Caki2 (cell line): ENCODE measurements around the gene FGFR2. TPM values are rescaled to one million over a fixed set of nuclear protein-coding genes. Genes with fewer than 3 reads are reported as not detected.

Experiments used
- DNase-seq: peaks from one replicate; pipeline ENCODE4 v3.0.0-alpha.2; 2015; ENCODE audit warnings: low read depth
- in situ Hi-C: cut with HindIII; loops from 2 replicates; pipeline ENCODE4 v1.10.0; 2016; ENCODE audit warnings: low sequenced_read_pairs, low pct_unique_long_range_greater_than_20kb, mixed read lengths
- total RNA-seq: library from RNA; depleted of rRNA; stranded (reverse); fragments of >200 nt; shearing (Covaris generic); gene quantifications from 2 replicates; pipeline ENCODE4 v1.2.3, GENCODE V29; 2014; ENCODE audit warnings: low replicate concordance

Gene FGFR2
- total RNA-seq, 1 experiment from 2014 or later, result 7.4 TPM

- DNase-seq, result no peak
- in situ Hi-C loops, result no loop called here
Measured at GRCh38 chr10:121450247-121450646, 148.0 kb downstream of the FGFR2 start.

GRCh38 chr10:121449482-121449924 lies 148.7 kb downstream of the FGFR2 start:
- peak; percentile 71 for DNase-seq
- in situ Hi-C loops, result no loop called here

DNA sequence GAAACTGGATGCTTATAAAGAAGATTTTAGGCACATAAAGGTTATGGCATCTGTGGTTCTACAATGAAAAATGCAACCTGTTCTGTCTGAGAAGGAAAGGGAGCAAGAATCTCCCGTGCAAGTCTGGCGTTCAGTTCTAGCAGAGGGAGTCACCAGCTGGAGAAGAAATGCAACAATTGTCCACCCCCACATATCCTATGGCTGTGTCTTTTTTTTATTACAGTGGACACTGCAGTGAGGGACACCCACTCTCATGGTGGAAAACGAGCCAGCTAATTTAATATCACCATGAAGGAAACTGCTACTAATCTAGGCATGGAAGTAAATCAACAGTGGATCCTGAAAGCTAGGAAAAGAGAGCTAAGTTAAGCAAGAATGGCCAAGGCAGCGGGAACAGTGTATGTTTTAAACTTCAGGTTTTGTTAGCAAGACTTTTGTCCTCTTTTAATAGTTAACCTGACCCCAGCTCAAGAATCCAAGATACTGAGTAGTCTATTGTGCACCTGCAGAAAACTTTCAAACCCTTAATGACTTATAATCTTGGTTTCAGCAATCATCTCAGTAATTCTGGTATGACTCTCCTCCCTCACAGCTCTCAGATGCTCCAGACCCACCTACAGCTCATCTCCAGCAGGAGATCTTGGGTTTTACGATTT lies 149.3 kb downstream of the FGFR2 start:
- no peak for DNase-seq
- in situ Hi-C loops, result no loop called here

GRCh38 chr10:121444520-121445165 lies 153.6 kb downstream of the FGFR2 start:
- DNase-seq, result no peak
- in situ Hi-C loops, result no loop called here

GRCh38 chr10:121442086-121442935 lies 155.9 kb downstream of the FGFR2 start:
- in situ Hi-C loops, result no loop called here

GRCh38 chr10:121440461-121440860 lies 157.8 kb downstream of the FGFR2 start:
- in situ Hi-C loops, result no loop called here
- DNase-seq, result no peak

More at GRCh38 chr10:121442086-121442935, 155.9 kb downstream of the FGFR2 start:
- DNase-seq, result no peak

DNA sequence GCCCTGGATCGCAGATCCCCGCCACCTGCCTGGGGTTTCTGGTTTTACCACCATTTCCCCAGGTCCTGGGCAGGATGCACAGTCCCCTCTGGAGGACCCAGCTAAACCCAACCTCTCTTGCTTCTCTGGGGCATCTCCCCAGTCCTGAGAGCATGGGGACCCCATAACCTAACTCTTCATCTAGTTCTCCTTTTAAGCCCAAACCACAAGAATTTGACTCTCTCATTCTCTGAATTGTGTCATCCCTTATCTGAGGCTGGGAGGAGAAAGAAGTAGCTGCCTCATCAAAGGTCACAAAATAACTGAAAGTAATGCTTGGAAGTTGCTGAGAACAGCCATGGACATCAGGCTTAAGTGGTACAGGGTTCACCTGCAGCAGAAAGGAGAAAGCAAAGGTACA lies 159.9 kb downstream of the FGFR2 start:
- no peak for DNase-seq
- in situ Hi-C loops, result no loop called here

DNA sequence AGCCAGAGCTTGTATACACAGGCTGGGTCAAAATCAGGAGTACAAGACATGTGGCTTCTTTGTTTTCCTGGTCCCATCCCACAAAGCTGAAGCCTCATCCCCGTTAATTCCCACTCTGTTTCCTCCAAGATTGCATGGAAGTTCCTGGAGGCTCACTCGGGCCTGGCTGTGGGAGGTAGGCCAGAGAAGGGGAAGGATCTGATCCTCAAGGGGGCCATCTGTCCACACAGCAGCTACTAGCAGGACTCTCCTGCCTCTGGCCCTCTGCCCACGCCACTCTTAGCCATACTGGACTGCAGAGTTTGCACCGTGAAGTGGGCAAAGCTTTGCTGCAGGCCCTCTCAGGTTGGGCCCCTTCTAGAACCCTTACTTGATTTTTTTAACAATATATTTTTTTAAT lies 160.6 kb downstream of the FGFR2 start:
- in situ Hi-C loops, result no loop called here
- no peak for DNase-seq

GRCh38 chr10:121436630-121437341 lies 161.5 kb downstream of the FGFR2 start:
- in situ Hi-C loops, result no loop called here
- no peak for DNase-seq

DNA sequence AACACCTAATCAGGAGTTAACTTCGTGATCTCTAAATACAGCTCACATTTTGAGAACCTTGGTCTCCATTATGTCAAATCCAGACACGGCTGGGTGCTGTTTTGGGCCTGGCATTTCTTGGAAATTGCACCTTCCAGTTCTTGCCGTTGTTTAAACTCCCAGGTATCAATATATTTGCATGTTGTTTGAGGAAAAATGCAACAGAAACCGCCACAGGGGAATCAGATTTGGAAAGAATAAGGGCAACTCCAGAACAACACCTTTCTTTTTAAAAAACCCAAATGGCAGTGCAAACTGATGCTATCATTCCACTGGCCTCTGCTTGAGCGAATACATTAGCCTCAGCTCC lies 162.0 kb downstream of the FGFR2 start:
- in situ Hi-C loops, result no loop called here
- no peak for DNase-seq

DNA sequence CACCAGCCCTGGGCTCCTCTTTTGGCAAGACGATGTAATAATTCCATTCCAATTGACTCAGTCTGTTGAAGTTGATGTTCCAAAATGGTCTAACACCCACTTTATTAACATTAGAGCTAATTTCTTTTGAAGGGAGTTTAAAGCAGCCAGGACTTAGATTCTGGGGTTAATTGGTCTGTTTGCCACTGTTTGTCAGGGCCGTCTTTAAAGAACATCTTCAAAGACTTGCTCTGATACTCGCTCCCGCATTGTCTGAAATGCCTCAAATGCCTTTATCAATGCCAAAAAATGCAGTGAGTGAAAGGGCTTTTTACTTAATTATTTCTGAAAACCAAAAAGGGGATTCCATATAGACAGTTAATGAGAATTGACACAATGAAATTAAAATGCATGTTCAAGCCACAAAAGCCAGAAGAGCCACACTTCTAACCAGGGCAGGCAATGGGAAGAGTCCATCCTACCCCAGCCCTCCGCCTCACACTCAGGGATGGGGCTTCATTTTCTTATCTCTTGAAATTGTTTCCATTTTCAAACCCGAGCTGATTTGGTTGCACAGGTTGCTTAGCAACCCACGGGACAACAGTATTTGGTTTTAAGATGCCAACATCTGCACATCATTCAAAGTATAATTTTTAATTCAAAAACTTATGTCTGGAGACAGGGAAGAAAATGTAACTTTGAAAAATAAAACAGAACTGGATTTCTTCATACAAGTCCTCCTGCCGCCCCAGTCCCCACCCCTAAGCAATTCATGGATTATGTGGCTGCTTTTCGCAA lies 163.0 kb downstream of the FGFR2 start:
- in situ Hi-C loops, result no loop called here
- DNase-seq, result no peak

GRCh38 chr10:121433965-121434364 lies 164.3 kb downstream of the FGFR2 start:
- in situ Hi-C loops, result no loop called here
- DNase-seq, result no peak

GRCh38 chr10:121428867-121429266 lies 169.4 kb downstream of the FGFR2 start:
- DNase-seq, result no peak
- in situ Hi-C loops, result no loop called here
